NCI-H1436 treated with DMSO at 0.1 percent for 48 hours (cell line): Measurements from ENCODE around the gene CLCN6.
A peak's percentile ranks its signal among the peaks of the same experiment; 100 is the strongest.
"Not testable (repeated sequence)": the region's sequence is repeated elsewhere in the genome, so short reads cannot be mapped to it uniquely, and the experiment has no call there.

Source experiments
- DNase-seq: peaks from one replicate; lab custom pipeline; 2025; lab: John Stamatoyannopoulos, UW

CLCN6 gene

GRCh38 chr1:11796036-11796828 lies 9.8 kb upstream of the CLCN6 start:
- DNase-seq = no peak

- no peak for DNase-seq
Observed at GRCh38 chr1:11797525-11798216, 8.3 kb upstream of the CLCN6 start.

GRCh38 chr1:11799099-11799498 lies 6.9 kb upstream of the CLCN6 start:
- DNase-seq = no peak

DNA sequence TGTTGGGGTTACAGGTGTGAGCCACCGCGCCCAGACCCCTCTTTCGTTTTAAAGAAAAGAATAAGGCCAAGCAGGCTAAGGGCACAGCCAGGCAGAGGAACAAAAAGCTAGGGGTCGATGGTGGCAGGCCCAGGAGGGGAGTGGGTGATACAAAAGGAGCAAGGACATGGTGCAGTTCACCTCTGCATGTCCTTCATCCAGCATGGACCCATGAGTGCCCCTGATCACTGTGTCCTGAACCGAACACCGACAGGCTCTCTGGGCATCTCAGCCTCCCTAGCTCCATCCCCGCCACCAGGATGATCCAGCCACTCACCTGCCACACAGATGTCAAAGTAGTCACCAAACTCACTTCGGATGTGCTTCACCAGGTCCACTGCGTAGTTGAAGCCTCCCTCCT lies 6.1 kb upstream of the CLCN6 start:
- DNase-seq = no peak

- DNase-seq = no peak
Observed at GRCh38 chr1:11800391-11800755, 5.6 kb upstream of the CLCN6 start.

GRCh38 chr1:11800756-11801433 lies 5.1 kb upstream of the CLCN6 start:
- no peak for DNase-seq

DNA sequence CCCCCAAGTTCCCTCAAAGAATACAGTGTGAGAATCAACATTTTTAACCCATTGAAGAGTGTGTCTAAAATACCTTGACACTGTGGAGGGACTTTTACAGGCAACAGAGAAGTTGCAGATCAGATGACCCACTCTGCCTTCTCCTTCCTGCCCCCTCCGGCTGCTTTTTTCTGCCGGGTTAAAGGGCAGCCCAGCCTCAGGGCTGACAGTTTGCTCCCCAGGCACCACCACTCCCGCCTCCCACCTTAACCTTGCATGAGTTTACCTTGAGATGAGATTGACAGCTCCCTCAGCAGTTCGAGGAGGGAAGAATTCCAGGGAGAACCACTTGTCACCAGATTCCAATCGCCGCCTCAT lies 3.4 kb upstream of the CLCN6 start:
- no peak for DNase-seq

GRCh38 chr1:11802973-11803885 lies 2.8 kb upstream of the CLCN6 start:
- DNase-seq = peak; percentile 65

- not testable (repeated sequence) for DNase-seq
Observed at GRCh38 chr1:11803924-11804665, 1.9 kb upstream of the CLCN6 start.

DNA sequence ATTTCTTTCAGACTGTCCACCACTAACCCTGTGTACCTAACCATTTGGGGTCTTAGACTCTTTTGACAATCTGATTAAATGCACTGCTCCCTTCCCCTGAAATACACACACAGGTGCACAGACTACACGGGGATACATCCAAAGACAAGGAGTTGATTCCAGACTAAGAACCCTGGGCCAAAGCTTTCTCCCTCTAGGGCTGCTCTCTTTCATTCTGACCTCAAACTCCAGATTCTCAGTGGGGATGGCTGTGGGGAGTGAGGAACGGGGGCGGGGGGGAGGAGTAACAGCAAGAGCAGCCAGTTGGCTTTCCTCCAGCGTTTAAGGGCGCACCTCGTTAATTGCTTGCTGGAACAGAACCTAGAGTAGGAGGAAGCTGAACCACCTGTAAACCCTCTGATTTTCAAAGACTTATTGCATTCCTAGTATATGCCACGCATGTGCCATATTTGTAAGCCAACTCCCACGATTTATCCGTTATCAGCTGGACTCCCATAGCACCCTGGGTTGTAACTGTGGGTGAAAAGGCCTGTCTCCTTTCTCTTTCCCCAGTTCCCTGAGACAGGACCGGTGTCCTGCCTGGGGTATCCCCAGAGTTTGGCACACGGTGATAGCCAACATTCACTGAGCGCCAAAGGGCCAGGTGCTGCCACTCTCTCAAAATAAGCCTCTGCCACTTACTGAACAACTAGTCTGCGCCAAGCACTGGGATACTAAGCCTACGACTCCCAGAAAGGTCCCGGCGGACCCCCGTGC lies 1.1 kb upstream of the CLCN6 start:
- peak; percentile 45 for DNase-seq

DNA sequence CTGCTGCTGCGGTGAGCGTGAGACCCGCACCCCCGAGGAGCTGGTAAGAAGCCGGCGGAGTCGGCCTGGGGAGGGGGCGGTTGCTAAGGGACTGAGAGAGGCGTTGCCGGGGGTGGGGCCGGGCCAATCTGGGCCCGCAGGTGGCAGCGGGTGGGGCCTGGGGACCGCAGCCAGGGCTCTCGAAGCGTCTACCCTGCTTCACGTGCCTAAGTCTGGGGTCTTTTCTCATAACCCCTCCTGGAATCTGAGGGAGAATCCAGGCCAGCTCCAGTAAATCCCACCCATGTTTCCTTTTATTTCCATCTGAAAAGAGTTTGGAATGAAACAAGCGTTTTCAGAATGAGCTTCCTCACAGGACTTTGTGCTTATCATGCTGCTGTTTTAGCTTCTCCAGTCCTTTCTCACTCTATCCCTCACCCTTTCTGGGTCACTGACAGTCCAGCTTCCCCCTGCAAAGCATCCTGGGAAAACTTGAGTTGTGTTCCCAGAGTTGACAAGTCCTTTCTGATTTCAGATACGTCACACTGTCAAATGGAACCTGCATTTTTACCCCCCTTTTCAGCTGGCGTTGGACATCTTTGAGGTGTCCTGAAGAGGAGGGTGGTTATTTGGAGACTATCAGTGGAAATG lies 431 bp downstream of the CLCN6 start:
- DNase-seq = no peak

GRCh38 chr1:11807133-11807532 lies 1.1 kb downstream of the CLCN6 start:
- DNase-seq = no peak

GRCh38 chr1:11813021-11813420 lies 7.0 kb downstream of the CLCN6 start:
- no peak for DNase-seq

DNA sequence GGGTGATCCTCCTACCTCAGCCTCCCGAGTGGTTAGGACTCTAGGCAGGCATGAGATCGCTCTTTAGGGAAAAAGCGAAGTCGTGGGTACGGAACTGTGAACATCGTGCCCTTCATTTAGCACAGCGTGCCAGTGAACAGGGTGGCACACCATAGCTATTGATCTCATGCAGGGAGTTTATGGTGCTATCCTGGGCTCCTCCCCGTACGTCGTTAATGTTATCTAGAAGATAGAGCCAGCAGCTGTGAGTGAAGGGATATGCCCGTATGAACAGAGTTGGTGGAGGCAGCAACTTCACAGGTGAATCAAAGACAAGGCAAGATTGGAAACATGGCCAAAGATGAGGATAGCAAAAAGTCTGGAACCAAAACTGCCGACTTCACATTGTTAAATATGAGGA lies 11.2 kb downstream of the CLCN6 start:
- no peak for DNase-seq

- DNase-seq = no peak
Observed at GRCh38 chr1:11822091-11822490, 16.1 kb downstream of the CLCN6 start.

GRCh38 chr1:11823366-11824137 lies 17.6 kb downstream of the CLCN6 start:
- no peak for DNase-seq

DNA sequence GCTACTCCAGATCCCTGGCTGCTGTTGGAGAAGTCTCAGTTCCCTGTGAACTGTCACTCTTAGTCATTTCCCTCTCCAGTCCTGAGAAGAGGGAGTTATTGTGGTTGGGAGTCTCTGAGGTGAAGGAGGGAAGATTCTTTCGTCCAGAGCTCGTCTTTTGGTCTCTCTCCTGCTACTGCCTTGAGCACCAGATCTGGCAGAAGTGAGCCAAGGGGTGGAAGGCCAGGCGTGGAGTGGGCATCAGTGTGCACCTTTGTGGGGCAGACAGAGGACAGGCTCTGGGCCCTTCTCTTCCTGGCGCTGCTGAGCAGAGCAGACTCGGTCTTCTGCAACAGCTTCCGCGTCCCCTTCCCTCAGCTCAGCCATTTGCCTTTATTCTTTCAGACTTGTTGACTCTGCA lies 19.1 kb downstream of the CLCN6 start:
- DNase-seq = no peak

DNA sequence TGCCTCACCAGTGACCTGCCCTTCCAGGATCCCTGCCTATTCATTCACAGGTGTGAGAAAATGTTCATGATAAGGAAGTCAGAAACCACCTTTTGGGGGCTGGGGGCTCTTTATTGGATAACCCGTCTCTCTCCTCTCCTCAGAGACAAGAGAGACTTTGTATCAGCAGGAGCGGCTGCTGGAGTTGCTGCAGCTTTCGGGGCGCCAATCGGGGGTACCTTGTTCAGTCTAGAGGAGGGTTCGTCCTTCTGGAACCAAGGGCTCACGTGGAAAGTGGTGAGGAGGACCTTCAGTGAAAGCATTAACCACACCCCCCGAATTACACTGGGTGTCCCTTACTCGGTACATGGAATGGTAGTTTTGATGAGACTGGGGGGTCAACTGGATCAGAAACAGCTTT lies 21.0 kb downstream of the CLCN6 start:
- no peak for DNase-seq

GRCh38 chr1:11828511-11828910 lies 22.5 kb downstream of the CLCN6 start:
- DNase-seq = no peak
